ENCODE data around the gene FAM171A1.
"Not testable (repeated sequence)": the region's sequence is repeated elsewhere in the genome, so short reads cannot be mapped to it uniquely, and the experiment has no call there.

Gene FAM171A1

DNA sequence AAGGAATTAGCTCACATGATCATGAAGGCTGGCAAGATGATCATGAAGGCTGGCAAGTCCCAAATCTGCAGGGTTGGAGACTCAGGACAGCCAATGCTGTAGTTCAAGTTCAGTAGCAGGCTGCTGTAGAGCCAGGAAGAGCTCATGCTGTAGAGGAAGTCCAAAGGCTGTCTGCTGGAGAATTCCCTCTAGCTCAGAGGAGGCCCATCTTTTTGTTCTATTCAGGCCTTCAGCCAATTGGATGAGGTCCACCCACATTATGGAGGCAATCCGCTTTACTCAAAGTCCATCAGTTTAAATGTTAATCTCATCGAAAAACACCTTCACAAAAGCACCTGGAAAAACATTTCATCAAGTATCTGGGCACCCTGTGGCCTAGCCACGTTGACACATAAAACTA lies 24.8 kb upstream of the FAM171A1 start:
- no peaks in the 10 kb centered on the region for H3K4me1 ChIP-seq (ENCODE audit: insufficient read depth, low read length, severe bottlenecking)
- no peaks in the 10 kb centered on the region for H3K9me2 ChIP-seq (ENCODE audit: low read depth, low read length)
- no peak overlapping the region for H3K9ac ChIP-seq (ENCODE audit: low read length)
- no peaks in the 10 kb centered on the region for H3K79me2 ChIP-seq (ENCODE audit: insufficient read depth, low read length)
- TF ChIP-seq, protein P1, sequence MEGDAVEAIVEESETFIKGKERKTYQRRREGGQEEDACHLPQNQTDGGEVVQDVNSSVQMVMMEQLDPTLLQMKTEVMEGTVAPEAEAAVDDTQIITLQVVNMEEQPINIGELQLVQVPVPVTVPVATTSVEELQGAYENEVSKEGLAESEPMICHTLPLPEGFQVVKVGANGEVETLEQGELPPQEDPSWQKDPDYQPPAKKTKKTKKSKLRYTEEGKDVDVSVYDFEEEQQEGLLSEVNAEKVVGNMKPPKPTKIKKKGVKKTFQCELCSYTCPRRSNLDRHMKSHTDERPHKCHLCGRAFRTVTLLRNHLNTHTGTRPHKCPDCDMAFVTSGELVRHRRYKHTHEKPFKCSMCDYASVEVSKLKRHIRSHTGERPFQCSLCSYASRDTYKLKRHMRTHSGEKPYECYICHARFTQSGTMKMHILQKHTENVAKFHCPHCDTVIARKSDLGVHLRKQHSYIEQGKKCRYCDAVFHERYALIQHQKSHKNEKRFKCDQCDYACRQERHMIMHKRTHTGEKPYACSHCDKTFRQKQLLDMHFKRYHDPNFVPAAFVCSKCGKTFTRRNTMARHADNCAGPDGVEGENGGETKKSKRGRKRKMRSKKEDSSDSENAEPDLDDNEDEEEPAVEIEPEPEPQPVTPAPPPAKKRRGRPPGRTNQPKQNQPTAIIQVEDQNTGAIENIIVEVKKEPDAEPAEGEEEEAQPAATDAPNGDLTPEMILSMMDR (IDR thresholded peaks at IDR 0.05; ENCODE audit: low read length): no peak
- TF ChIP-seq EZH2 (IDR thresholded peaks at IDR 0.05; ENCODE audit: borderline replicate concordance, low read length): no peak
- no peaks in the 10 kb centered on the region for H3K27me3 ChIP-seq (ENCODE audit: insufficient read depth, low read length)
- H3K4me2 ChIP-seq (ENCODE audit: low read length): no peak overlapping the region
- H3F3A ChIP-seq (ENCODE audit: insufficient read depth, low read length): no peaks in the 10 kb centered on the region
- no peak overlapping the region for H3K27ac ChIP-seq (ENCODE audit: low read depth, low read length, poor library complexity, severe bottlenecking)
- H3K4me3 ChIP-seq (ENCODE audit: low read depth, low read length, poor library complexity, severe bottlenecking): no peak overlapping the region
- no peak overlapping the region for H2AFZ ChIP-seq (ENCODE audit: low read length)
- no peaks in the 10 kb centered on the region for H4K20me1 ChIP-seq (ENCODE audit: insufficient read depth, low read length)
- H3K9me3 ChIP-seq (ENCODE audit: low read length): no peaks in the 10 kb centered on the region
- no peaks in the 10 kb centered on the region for H3K36me3 ChIP-seq (ENCODE audit: insufficient read depth, low read length)

DNA sequence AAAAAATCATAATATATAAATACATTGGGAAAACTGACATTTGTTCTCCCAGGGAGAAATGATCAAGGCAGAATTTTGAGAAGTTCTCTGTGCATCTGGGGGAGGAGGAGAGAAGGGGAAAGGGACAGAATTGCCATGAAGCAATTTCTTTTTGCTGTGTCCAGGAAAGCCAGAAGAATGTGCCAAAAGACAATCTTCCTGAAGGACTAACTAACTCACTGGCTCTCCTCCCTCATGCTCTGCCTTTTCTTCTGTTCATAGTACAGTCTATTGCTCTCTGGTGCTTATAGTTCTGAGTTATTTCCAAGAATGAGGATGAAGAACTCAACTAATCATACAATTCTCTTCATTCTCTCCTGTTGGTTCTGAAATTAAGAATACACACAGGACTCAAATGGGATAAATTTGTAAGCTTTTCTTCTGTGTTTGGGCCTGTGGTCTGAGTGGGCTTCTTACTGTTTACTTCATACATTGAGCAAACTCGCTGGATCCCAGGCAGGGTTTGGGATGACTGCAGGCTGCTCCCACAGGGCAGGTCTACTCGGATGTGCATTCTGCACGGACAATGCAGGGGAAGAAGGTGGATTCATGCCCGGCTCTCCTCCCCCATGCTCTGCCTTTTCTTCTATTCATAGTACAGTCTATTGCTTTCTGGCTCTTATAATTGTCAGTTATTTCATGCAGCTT lies 22.2 kb upstream of the FAM171A1 start:
- no peaks in the 10 kb centered on the region for H3K4me1 ChIP-seq (ENCODE audit: insufficient read depth, low read length, severe bottlenecking)
- H3K27ac ChIP-seq (ENCODE audit: low read depth, low read length, poor library complexity, severe bottlenecking): no peak overlapping the region
- H3K4me2 ChIP-seq (ENCODE audit: low read length): no peak overlapping the region
- no peak for TF ChIP-seq EZH2 (IDR thresholded peaks at IDR 0.05; ENCODE audit: borderline replicate concordance, low read length)
- TF ChIP-seq, protein P1 (IDR thresholded peaks at IDR 0.05; ENCODE audit: low read length): no peak
- no peaks in the 10 kb centered on the region for H3K79me2 ChIP-seq (ENCODE audit: insufficient read depth, low read length)
- H3K4me3 ChIP-seq (ENCODE audit: low read depth, low read length, poor library complexity, severe bottlenecking): no peak overlapping the region
- no peak overlapping the region for H2AFZ ChIP-seq (ENCODE audit: low read length)
- H3K9ac ChIP-seq (ENCODE audit: low read length): no peak overlapping the region
- no peaks in the 10 kb centered on the region for H3K9me2 ChIP-seq (ENCODE audit: low read depth, low read length)
- H3F3A ChIP-seq (ENCODE audit: insufficient read depth, low read length): no peaks in the 10 kb centered on the region
- no peaks in the 10 kb centered on the region for H3K27me3 ChIP-seq (ENCODE audit: insufficient read depth, low read length)
- no peaks in the 10 kb centered on the region for H3K36me3 ChIP-seq (ENCODE audit: insufficient read depth, low read length)
- H3K9me3 ChIP-seq (ENCODE audit: low read length): no peaks in the 10 kb centered on the region
- no peaks in the 10 kb centered on the region for H4K20me1 ChIP-seq (ENCODE audit: insufficient read depth, low read length)

DNA sequence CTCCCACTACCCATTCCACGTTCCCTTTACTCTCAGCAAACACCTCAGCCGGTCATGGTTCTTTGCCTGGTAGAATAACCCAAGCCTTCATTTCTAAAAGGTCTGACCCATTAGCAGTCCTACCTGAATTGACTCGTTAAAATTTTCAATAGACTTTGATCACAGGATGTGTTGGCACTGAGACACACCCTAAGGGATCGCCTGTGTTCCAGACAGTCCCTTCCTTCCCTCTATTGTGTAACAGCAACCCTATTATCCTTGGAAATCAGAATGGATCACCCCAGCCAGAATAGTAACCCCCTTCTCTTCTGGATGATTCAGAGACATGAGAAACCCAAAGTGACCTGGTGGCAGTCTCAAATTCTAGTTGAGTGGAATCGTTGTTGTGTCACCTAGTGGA lies 20.4 kb upstream of the FAM171A1 start:
- Histone ChIP-seq H4K20me1 (ENCODE audit: insufficient read depth, low read length) (no peaks in the 10 kb centered on the region), H3K27ac (ENCODE audit: low read depth, low read length, poor library complexity, severe bottlenecking) (no peak overlapping the region), H3K4me3 (ENCODE audit: low read depth, low read length, poor library complexity, severe bottlenecking) (no peak overlapping the region), H2AFZ (ENCODE audit: low read length) (no peak overlapping the region), H3K9me3 (ENCODE audit: low read length) (no peaks in the 10 kb centered on the region), H3F3A (ENCODE audit: insufficient read depth, low read length) (no peaks in the 10 kb centered on the region), H3K9me2 (ENCODE audit: low read depth, low read length) (no peaks in the 10 kb centered on the region), H3K36me3 (ENCODE audit: insufficient read depth, low read length) (no peaks in the 10 kb centered on the region), H3K9ac (ENCODE audit: low read length) (no peak overlapping the region), H3K4me1 (ENCODE audit: insufficient read depth, low read length, severe bottlenecking) (no peaks in the 10 kb centered on the region), H3K79me2 (ENCODE audit: insufficient read depth, low read length) (no peaks in the 10 kb centered on the region), H3K4me2 (ENCODE audit: low read length) (no peak overlapping the region), H3K27me3 (ENCODE audit: insufficient read depth, low read length) (no peaks in the 10 kb centered on the region)
- TF ChIP-seq, protein P1 (IDR thresholded peaks at IDR 0.05; ENCODE audit: low read length): no peak
- TF ChIP-seq EZH2 (IDR thresholded peaks at IDR 0.05; ENCODE audit: borderline replicate concordance, low read length): no peak

DNA sequence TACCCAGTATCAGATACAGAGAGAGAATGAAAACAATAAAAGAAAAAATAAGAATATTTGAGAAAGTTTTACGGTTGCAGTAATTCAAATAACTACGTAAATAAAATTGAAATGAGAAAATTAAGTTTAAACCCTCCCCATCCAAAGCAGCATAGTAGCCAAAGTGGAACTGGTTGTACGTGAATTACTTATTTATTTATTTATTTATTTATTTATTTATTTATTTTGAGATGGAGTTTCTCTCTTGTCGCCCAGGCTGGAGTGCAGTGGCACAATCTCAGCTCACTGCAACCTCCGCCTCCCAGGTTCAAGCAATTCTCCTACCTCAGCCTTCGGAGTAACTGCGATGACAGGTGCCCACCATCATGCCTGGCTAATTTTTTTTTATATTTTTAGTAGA lies 17.1 kb upstream of the FAM171A1 start:
- not testable (repeated sequence) for H3K4me1 ChIP-seq (ENCODE audit: insufficient read depth, low read length, severe bottlenecking); H3K79me2 ChIP-seq (ENCODE audit: insufficient read depth, low read length); H3K27ac ChIP-seq (ENCODE audit: low read depth, low read length, poor library complexity, severe bottlenecking); H3K27me3 ChIP-seq (ENCODE audit: insufficient read depth, low read length); H3K4me2 ChIP-seq (ENCODE audit: low read length); H3K36me3 ChIP-seq (ENCODE audit: insufficient read depth, low read length); H4K20me1 ChIP-seq (ENCODE audit: insufficient read depth, low read length); H3K9me3 ChIP-seq (ENCODE audit: low read length); H3K9me2 ChIP-seq (ENCODE audit: low read depth, low read length); H3K9ac ChIP-seq (ENCODE audit: low read length); H2AFZ ChIP-seq (ENCODE audit: low read length); H3F3A ChIP-seq (ENCODE audit: insufficient read depth, low read length); H3K4me3 ChIP-seq (ENCODE audit: low read depth, low read length, poor library complexity, severe bottlenecking)

Data from OCI-LY1 (cell line).